Adipose tissue (tissue), 3 donors: ENCODE data around the gene TST. TPM values are rescaled to one million over a fixed set of nuclear protein-coding genes. Genes with fewer than 3 reads are reported as not detected.
"Not testable (repeated sequence)": the region's sequence is repeated elsewhere in the genome, so short reads cannot be mapped to it uniquely, and the experiment has no call there.

ENCODE experiments used
- H3K27ac ChIP-seq: one replicate; pipeline ENCODE4 v1.5.1; 2013; ENCODE audit warnings: low read depth, low read length
- WGBS, 3 donors: extraction: QIAGEN DNeasy Blood & Tissue Kit; methylation state at CpG; one replicate each; pipeline ENCODE4 v1.1.7; 2013; 5-methylcytosine and 5-hydroxymethylcytosine counted together
- polyA plus RNA-seq, 3 donors: library from polyadenylated mRNA; stranded (reverse); fragments of 200-250 nt; gene quantifications; one replicate each; pipeline ENCODE4 v1.2.3, GENCODE V29; 2013
- donor health status: healthy with polysubstance abuse.
- donor health status: Bipolar disorder and iron deficiency.
- donor health status: healthy.

Gene TST
- polyA plus RNA-seq, 3 donors = 59.2 to 169 (median 69.3) TPM

- 71 to 88% (median 75%) methylated on average over 6 to 7 of the region's 7 CpGs for WGBS, 3 donors
- no peak overlapping the region for H3K27ac ChIP-seq
Measured at GRCh38 chr22:37002633-37003032, 16.6 kb downstream of the TST start.

GRCh38 chr22:37001826-37002225, 17.4 kb downstream of the TST start:
- no peak overlapping the region for H3K27ac ChIP-seq
- WGBS, 3 donors = 85 to 91% (median 86%) methylated on average over 12 of the region's 12 CpGs

DNA sequence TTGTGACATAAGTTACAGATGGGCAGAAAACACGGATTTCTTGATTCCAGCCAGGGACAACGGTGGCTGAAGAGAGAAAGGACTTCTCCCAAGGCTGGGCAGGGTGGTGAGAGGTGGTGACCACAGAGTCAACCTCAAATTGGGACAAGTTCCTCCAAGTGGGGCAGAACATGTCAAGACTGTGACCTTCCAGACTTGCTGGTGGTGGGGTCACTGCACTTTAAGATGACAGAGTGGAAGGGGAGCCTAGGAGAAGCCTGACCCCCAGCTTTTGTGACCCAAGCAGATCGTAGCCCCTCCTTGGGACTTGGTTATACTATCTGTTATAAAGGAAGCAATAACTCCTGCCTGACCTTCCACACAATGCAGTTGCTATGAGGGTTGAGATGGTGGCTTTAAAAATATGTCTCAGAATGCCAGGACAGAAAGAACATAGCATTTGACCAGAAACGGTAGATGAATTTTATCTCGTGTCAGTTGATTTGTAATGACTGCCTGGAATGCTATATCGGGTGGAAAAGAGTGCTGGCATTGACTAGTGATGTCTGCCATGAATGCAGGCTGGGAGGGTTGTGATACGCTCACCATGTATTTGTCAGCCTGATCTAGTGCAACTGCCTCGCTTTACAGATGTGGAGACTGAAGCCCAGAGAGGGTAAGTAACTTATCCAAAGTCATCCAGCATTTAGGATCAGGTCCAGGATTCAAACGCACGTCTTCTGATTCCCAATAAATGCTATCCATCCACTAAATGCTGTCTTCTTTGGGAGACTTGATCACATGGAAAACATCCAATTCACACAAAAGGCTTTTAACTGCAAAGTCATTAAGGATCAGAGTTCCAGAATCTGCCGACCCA, 18.3 kb downstream of the TST start:
- H3K27ac ChIP-seq = no peak overlapping the region
- 64 to 77% (median 76%) methylated on average over 11 of the region's 11 CpGs for WGBS, 3 donors

GRCh38 chr22:36999463-36999862, 19.8 kb downstream of the TST start:
- WGBS, 3 donors = 77 to 88% (median 78%) methylated on average over 4 of the region's 4 CpGs
- no peak overlapping the region for H3K27ac ChIP-seq

GRCh38 chr22:36998620-36999351, 20.5 kb downstream of the TST start:
- no peak overlapping the region for H3K27ac ChIP-seq
- 71 to 85% (median 79%) methylated on average over 9 of the region's 9 CpGs for WGBS, 3 donors

DNA sequence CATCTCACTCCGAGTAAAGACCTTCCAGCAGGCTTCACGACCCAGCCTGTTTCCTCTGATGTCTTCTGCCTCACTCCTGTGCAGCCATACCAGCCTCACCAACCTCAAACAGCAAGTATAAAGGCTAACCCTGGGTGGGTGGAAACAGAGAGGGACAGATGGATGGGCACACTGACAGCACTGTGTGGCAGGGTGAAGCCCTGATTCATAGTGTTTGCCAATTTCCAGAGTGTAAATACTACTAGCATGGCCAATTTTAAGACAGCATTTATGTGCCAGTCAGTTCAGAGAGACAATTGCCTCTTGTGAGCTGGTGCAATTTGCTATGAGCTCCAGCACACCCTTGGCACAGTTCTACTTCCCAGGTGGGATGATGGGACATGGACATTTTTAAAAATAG, 21.5 kb downstream of the TST start:
- H3K27ac ChIP-seq = no peak overlapping the region
- 79 to 91% (median 81%) methylated on average over 2 of the region's 2 CpGs for WGBS, 3 donors

GRCh38 chr22:36991206-36991605, 28.0 kb downstream of the TST start:
- no peak overlapping the region for H3K27ac ChIP-seq
- 57 to 62% (median 59%) methylated on average over 6 of the region's 6 CpGs for WGBS, 3 donors

GRCh38 chr22:36990457-36990856, 28.8 kb downstream of the TST start:
- 58 to 69% (median 59%) methylated on average over 6 of the region's 6 CpGs for WGBS, 3 donors
- H3K27ac ChIP-seq = no peak overlapping the region

- not testable (repeated sequence) for H3K27ac ChIP-seq
- 84 to 94% (median 89%) methylated on average over 4 of the region's 4 CpGs for WGBS, 3 donors
Measured at GRCh38 chr22:36989012-36989411, 30.2 kb downstream of the TST start.

- WGBS, 3 donors = 71 to 79% (median 73%) methylated on average over 12 of the region's 12 CpGs
- no peak overlapping the region for H3K27ac ChIP-seq
Measured at GRCh38 chr22:36988075-36988832, 31.0 kb downstream of the TST start.

DNA sequence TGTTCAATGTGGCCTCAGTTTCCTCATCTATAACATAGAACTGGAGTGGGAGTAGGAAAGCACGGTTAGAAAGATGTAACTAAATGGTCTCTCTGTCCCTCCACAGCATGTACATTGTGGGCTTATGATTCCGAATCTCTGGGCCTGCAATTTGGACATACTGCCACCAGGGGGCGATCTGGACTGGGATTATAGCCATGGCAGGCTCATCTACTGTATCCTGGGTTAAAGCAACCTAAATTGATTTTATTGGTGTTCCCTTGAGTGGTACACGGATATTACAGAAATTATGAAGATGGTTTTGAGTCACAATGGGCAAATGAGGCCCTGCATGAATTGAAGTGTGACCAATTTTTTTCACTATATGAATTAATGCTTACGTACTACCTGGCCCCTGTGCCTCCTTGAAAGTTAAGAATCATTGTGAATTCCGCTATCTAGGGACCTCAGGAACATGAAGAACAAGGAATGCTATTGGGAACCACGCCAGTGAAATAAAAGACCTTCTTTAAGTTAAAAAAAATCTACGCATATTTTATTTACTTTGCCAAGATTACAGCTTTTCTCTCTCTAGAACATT, 32.9 kb downstream of the TST start:
- 55 to 58% (median 55%) methylated on average over 8 of the region's 8 CpGs for WGBS, 3 donors
- H3K27ac ChIP-seq = no peak overlapping the region

- H3K27ac ChIP-seq = no peak overlapping the region
- 48 to 81% (median 51%) methylated on average over 10 of the region's 10 CpGs for WGBS, 3 donors
Measured at GRCh38 chr22:36985211-36985889, 33.9 kb downstream of the TST start.

- no peak overlapping the region for H3K27ac ChIP-seq
- WGBS, 3 donors = 56 to 60% (median 56%) methylated on average over 5 of the region's 5 CpGs
Measured at GRCh38 chr22:36982136-36982535, 37.1 kb downstream of the TST start.

- 78 to 84% (median 78%) methylated on average over 16 of the region's 16 CpGs for WGBS, 3 donors
- H3K27ac ChIP-seq = no peak overlapping the region
Measured at GRCh38 chr22:36981247-36981775, 37.9 kb downstream of the TST start.

GRCh38 chr22:36979016-36979910, 40.0 kb downstream of the TST start:
- WGBS, 3 donors = 78 to 92% (median 90%) methylated on average over 13 of the region's 13 CpGs
- H3K27ac ChIP-seq = no peak overlapping the region

DNA sequence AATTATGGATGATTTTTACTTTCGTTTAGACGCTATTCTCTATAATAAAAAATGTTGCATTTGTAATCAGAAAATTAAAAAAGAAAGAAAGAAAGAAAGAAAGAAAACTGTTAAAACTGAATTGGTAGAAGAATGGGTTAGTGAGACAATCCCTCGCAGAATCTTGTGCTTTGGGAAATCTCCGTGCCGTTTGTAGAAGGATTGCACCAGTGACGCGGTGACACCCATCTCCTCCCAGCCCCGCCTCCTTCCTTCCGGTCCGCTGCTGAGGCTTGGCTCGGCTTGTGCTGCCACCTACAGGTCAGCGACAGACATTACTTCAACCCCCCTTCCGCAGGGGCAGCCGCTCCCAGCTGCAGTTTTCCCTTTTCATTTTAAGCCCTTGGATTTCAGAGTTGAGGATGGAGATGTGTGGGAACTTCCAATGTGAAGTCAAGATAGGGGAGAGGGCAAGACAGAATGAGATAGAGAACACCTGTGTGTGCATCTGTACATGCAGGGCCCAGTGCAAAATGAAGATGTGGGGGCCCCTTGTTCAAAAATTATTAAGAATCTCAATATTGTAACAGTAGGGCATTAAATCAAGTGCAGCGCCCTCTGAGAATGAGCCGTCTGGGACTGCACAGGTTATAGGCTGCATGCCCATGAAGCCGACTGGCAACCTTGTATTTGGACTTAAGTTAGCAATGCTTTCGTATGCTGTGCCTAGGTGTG, 41.1 kb downstream of the TST start:
- H3K27ac ChIP-seq = no peak overlapping the region
- 13 to 15% (median 14%) methylated on average over 18 of the region's 18 CpGs for WGBS, 3 donors
